GM21619 (cell line): ENCODE measurements around the gene MSL3B.

Experiments used
- ATAC-seq: cut with Tn5 transposase; IDR thresholded peaks from one replicate; pipeline ENCODE4 v1.9.1; 2021; ENCODE audit not compliant: unreplicated experiment

MSL3B gene

DNA sequence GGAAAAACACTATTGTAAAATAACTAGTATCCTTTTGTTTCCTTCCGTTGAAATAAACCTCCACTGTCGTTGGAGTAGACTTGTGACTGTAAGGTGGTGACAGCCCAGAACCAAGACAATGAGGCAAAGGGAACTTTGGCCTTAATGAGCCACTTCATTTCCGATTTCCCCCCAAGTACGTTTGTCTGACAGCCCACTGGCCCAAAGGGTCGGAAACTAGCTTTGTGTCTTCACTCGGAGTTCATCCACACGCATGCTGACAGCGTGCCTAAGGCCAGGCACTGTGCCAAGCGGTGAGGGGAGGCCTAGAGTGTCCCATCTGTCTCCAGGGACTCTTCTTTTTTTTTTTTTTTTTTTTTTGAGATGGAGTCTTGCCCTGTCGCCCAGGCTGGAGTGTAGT lies 34.8 kb downstream of the MSL3B start:
- no peak for ATAC-seq

DNA sequence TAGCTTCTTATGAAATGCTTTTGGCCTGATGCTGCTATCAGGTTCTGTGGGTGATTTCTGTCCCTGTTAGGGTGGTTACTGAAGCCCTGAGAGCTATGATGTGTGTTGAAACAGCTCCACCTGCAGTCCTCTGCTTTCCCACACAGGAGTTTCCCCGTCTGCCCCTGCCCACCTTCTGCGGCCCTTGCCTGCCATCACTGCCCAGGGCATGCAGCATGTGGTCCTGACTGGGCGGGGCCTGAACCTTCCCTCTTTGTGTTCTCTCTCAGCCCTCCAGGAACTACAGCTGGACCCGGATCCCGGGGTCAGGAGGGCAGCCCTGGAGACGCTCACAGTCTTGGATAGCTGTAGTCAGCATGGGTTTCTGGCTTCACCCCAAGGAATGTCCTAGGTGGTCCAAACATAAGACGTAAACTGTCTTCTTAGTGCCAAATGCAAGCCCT lies 35.3 kb downstream of the MSL3B start:
- no peak for ATAC-seq

DNA sequence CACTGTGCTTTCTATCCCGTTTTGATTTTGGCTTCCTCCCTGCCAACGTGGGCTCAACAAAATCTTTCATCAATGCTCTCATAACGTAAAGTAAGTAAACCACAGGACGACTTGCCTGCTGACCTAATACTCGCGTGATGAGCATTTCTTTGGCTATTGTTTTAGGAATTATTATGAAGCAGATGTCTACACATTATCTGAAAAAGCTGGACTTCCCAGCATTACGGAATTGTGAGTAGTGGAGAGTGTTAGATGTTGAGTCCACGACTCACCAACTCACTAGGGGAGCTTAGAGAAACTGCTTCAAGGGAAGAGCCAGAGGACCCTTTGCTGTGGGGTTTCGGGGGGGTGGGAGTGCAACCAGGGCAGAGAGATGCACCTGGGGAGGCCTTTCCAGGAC lies 35.8 kb downstream of the MSL3B start:
- no peak for ATAC-seq

DNA sequence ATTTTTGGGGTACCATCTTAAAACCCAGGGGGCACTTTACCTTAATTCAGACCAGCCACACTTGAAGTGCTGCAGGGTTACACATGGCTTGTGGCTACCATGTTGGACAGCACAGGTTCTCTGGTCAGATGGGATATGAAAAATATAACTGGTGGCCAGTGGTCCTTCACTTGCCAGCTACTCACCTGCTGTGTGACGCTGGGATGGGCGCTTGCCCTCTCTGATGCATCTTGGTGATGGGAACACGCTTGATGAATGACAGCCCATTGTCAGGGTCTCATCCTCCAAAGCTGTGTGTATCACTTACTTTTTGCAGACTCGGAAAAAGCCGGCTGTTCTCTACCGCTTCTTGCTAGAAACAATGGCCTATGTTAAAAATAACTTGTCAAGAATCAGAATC lies 36.3 kb downstream of the MSL3B start:
- ATAC-seq = no peak

DNA sequence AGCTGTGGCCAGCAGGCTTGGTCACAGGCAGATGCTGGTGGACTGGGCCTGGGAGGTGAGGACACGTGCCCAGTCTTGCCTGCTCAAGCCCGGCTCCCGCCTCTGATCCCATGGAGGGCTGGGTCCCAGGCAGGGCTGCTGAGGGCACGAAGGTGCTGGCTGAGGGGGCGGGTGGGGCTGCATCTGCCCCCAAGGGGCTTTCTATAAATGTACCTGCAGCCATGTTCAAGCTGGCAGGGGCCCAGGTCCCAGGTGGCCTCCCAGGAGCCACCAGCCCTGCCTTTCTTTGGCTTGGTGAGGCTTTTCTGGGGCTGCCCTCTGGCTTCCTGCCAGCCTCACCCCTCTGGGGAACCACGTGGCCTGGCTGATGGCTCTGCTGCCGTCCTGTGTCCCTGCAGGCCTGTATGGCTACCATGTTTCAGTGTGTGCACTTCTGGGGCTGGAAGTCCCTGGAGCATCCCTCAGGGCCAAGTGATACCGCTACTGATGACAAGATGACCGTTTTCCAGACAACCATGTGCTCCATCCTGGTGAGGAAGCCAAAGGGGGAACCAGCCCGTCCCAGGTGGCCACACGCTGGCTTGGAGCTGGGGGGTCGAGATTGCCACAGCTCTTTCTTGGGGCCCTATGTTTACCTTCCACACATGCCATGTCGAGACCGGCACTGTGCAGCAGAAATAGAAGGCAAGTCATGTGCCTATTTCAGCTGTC lies 37.0 kb downstream of the MSL3B start:
- no peak for ATAC-seq

DNA sequence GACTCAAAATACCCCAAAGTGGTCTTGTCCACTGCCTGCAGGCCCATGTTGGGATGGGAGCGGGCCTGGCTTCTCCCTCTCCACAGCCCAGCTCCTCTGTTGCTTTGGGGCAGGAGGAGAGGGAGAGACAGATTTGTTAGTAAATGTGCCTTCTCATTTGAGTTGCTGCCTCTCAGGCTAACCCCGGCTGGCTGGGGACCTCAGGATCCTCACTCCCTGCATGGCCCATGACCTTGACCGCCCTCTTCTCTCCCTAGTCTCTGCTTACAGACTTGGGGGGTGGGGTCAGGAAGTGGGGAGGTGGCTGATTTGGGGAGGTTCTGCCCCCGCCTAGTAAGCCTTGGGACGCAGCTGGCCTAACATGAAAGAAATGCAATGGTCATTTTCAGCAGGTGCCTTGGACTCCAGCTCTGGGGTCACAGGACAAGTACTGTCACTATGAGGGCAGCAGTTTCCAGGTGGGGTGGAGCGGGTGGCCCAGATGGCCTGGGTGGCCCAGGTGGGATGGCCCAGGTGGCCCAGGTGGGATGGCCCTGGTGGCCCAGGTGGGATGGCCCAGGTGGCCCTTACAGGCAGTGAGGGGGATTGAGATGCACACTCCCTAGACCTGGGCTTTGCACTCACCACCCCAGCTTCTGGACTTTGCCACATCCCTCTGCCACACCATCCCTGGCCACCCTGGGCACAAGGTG lies 37.9 kb downstream of the MSL3B start:
- ATAC-seq = no peak

DNA sequence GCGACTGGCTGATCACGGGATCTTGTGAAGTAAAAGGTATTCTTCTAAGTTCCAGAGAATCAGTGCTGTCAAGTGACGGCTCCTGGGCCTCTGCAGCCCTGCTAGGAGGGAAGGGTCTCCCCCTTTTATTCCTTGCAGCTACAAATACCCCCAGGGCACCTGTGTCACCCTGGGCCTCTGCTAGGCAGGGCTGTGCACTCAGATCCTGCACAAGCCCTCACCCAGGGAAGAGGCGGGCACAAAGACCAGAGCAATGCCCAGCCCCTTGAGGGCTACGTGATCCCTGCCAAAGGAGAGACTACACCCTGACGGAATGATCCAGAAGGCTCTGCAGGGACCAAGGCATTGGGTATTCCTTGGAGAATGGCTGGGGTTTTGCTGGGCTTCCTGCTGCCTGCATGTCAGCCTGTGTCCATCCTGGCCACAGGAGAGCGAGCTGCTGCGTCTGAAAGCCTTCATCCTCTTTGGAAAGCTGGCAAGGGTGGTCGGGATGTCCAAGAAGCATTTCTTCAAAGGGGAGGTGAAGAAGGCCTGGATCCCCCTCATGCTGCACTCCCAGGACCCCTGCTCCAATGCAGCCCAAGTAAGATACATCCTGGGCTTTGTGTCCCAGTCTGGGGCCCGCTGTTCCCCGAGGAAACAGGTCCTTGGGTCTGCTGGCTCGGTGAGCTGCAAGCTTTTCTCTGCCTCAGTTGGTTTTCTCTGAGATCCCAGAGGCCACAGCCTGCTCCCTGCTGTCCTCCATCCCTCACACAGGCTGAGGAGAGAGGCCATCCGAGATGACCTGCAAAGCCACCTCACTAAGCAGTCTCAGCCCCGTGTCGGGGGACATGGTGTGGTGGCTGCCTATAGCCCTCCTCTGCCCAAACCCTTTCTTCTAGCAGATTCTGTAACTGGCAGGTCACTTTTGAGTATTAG lies 38.7 kb downstream of the MSL3B start:
- no peak for ATAC-seq

DNA sequence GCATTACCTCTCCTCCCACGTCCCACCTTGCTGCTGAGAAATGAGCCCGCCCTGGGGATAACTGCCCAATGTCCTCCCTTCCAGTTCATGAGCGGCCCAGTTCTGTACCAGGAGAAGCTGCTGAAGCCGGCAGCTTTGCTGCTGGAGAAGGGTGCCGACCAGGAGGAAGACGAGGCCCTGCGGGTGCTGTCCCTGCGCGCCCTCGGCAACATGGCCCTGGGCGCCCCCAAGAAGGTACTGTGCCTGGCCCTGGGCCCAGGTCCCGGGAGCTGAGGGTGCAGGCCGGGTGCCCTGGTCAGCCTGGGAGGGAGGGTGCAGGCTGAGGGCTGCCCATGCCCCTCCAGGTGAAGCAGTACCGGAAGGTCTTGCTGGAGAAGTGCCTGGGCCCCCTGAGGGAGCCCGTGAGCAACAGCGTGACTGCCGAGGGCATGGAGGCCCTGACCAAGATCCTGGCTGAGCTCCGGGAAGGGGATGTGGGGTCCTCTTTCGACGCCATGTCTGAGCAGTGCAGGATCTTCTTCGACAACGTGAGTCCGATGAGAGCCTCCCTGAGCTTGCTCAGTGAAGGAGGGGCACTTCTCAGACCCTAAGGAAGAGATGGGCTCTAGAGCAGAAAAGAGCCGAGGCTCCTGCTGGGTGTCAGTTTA lies 39.5 kb downstream of the MSL3B start:
- ATAC-seq = no peak

DNA sequence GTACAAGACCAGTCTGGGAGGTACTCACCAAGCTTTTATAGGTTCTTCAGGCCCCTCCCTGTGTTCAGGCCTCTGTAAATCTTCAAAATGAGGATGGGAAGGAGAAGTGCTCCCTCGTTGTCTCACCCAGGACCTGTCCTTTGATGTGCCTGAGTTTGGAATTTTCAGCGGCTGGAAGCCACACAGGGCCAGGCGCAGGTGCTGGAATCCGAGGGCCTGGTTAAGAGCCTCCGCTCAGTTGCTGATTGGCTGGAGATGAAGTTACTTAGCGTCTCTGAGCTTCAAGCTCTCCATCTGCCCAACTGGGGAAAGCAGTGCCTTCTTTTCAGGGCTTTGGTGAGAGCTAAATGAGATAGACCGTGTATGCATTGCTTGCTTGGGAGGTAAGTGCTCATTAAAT lies 43.8 kb downstream of the MSL3B start:
- no peak for ATAC-seq

DNA sequence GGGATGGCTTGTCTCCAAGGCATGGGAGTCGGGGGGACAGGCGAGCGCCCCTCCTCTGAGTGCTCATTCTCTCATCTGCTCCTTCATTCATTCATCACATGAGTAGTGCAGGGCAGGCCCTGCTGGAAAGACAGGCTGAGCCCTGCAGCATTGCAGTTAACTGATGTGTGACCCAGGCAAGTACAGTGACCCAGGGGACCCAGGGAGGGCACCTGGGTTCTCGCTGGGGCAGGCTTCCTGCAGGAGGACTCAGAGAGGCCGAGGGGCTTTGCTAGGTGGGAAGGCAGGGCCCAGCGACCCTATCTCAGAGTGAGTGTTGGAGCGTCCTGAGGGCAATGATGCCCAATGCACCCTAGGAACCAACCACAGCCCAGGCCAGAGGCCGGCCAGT lies 44.5 kb downstream of the MSL3B start:
- no peak for ATAC-seq

DNA sequence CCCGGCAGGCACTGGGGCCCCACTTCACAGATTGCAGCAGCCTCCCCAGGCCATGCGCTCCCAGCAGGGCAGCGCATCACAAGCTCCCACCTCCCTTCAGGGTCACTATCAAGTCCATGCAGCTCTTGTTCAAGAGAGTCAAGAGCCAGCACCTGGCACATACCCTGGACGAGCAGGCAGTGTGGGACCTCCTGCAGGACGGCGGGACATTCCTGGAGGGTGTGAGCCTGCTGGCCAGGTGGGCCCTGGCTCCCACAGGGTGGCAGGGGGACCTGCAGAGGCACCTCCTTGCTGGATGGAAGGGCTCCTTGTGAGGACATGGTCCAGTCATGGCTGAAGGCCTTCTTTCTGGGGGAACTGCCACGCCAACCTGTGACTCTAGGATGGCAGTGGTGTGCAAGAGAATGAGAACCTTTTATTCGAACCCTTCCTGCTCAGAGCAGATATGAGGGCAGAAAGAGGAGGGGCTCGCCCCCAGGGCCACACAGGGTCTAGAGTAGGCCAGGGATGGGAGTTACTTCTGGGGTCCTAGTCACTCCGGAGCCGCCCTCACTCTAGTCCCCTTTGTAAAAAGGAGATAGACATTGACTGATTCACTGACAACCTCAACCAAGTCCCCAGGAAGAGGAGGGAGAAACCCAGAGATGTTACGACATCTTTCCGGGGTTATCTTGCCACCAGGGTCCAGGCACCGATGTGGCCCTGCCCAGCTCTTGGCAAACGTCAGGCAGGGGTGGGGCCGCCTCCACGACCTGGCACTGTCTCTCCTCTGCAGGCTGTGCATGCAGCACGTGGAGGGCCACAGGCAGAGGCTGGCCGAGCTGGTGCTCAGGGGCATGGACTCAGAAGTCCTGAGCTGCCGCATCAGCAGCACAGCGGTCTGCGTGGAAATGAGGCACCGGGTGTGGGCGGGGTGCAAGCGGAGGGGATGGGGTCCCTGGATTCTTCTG lies 45.1 kb downstream of the MSL3B start:
- no peak for ATAC-seq

DNA sequence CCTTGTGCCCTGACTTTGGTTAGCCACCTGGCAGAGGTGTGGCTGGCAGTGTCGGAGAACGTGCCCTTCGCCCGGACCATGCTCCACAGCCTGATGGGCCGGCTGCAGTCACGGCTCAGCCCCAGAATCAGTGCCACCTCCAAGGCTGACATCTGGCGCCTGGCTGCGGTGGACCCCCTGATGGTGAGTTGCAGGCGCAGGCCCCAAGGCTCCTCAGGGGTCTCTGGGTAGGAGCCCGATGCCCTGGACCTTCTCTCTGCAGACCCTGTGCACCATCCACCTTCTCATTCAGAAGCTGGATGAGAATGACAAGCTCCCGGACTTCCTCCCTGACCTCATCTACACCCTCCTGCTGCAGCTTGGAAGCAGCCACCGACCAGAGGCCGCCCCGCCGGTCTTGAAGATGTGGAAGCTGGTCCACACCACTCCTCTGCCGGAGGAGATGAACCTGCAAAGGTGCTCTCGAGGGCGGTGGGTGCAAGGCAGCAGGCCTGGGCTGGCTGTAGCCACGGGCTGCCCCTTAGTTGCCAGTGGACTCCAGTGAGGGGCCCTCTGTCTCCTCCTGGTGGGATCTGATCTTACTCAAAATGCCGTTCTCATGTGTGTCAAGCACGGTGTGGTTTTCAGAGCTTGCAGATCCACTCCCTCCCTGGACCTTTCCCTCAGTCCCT lies 46.0 kb downstream of the MSL3B start:
- no peak for ATAC-seq

DNA sequence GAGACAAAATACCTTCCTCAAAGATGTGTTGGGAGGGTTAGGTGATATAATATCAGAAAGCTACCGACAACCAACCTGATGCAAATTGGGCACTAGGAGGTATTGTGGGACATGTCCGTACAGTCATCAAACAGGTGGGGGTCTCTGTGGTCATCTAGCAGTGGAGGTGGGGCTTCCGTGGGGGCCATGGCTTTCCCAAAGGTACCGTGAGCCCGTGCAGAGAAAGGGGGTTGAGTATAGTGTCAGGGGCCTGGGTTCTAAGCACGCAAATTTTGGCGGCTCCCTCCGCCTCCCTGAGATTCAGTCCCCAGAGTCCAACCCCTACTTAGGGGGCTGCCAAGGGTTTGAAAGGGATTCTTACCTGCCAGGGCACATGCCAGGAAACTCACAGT lies 46.5 kb downstream of the MSL3B start:
- no peak for ATAC-seq

DNA sequence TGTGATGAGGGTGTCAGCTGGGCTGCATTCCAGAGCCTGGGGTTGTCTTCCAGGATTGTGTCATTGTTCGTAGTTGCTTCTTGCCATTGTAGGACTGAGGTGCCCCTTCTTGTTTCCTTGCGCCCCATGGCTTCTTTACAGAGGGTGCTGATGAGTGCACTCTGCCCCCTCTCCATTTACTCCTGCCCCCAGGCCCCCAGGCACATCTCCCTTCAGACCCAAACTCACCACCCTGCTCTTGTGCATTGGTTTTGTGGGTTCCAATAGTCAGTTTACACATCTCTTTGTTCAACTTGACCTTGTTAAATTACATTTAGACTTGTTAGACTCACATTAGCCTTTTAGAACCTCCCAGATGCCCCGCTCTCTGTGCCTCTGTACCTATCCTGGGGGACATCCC lies 47.0 kb downstream of the MSL3B start:
- no peak for ATAC-seq

DNA sequence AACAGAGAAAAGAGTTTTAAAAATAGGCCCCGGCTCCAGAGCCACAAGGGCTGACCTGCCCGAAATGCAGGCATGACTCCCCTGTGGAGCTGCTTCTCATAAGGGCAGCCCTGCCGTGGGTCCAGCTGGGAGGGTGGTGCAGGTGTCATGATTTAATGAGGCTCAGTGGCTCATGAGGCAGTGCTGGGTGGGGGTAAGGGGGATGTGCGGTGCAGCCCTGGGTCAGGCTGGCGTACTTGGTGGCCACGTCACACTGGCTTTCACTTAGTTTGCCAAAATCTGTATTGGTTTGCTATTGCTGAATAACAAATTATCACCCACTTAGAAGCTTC lies 47.4 kb downstream of the MSL3B start:
- no peak for ATAC-seq

DNA sequence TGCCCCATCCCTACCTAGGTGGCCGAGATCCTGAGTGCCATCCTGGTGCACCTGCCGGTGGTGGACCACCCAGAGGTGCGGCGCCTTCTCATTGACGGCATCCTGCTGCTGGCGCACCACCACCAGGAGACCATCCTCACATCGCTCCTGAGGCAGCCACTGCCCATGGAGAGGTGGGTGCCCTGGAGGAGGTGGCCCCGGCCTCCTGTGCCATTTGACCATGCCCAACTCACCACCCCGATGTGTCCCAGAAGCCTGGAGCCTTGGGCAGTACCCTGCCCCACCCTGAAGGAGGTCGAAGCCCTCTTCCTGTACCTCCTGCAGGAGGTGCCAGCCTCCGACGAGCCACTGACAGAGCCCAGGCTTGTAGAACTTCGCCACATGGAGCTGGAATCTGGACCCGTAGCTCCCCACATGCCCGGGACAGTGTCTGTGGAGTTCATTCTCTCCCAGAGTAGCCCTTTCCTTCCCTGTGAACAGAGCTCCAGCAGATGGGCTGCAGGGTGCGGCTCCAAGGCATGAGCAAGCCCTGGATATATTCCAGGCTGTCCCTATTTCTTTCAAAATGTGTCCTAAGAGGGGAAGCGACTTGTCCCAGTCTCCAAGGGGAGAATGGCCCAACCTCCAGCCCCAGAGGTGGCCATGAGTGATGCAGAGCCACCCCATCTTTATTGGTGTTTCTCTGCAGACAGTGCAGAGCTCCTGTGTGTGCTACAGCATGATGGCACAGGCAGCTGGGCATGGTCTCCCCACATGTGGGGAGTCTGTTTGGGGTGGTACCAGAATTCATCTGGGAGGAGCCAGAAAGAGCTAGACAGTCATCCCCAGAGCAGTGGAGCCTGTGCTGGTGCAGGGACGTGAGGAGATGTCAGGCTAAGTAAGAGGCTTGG lies 48.1 kb downstream of the MSL3B start:
- ATAC-seq = no peak

DNA sequence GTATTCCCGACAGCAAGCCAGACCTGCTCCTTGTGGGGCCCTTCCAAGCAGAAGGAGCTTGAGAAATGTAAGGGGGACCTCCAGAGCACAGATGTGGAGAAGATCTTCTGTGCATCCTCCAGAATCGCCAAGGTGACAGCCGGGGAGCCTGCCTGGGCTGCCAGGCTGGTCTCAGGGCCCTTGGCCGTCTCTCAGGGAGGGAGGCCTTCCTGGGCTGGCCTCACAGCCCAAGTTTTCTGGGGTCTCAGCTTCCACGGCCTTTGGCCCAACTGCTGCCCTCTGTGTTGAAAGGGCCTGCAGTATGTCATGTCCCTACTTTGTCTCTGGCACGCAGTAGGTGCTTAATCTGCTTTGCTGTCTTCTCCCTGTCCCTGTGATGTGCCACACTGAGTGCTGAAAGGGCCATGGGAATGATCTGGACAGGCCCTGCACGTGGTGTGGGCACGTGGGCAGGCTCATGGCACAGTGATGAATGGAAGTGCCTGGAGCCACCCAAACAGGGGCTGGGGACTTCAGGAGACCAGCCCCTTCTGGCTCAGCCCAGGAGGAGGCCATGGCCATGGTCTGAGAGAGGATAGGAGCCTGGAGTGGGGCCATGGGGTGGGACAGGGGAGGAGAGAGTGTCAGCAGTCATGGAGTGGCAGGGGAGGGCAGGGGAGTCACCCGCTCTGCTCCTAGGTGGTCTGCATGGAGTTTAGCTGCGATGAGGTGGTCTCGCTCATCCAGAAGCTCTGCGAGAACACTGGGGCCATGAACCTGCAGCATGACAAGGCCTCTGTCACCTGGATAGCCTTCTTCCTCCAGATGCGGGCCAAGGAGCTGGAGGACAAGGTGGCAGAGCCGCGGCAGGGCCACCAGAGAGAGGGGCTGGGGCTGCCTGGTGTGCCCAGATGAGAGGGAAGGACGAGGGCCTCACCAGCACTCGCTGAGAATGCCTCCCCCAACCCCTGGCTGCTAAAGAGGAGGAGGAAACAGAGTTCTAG lies 49.3 kb downstream of the MSL3B start:
- ATAC-seq = no peak
